ENCODE measurements around the gene ITIH3.

DNA sequence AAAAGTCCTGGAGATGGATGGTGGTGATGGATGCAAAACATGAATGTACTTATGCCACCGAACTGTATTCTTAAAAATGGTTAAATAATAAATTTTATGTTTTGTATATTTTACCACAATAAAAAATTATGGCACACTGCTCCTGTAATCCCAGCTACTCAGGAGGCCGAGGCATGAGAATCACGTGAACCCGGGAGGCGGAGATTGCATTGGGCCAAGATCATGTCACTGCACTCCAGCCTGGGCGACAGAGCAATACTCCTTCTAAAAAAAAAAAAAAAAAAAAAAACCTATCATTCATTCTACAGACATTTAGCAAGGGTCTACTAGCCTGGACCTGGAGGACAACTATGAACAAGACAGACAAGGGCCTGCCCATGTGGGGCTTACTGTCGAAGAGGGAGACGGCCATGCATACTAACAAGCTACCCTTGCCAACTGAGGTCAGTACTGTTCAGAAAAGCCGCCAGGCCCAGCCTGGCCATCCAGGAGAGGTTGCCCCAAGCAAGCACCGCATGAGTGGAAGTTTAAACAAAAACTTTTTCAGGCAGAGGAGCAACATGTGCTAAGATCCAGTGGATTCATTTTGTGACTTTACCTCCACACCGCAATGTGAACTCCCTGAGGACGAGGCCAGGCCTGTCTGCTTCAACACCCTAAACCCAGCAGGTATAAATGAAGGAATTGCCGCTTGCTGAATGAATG is 21.1 kb upstream of the ITIH3 start:
- TF ChIP-seq, protein P1, sequence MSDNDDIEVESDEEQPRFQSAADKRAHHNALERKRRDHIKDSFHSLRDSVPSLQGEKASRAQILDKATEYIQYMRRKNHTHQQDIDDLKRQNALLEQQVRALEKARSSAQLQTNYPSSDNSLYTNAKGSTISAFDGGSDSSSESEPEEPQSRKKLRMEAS (IDR thresholded peaks at IDR 0.05), result no peak
- no peak for TF ChIP-seq EZH2 (IDR thresholded peaks at IDR 0.05; ENCODE audit: low read depth, low read length, severe bottlenecking)
- TF ChIP-seq TAF1 (IDR thresholded peaks at IDR 0.05; ENCODE audit: low read depth, low read length), result no peak
- TF ChIP-seq, protein P2, sequence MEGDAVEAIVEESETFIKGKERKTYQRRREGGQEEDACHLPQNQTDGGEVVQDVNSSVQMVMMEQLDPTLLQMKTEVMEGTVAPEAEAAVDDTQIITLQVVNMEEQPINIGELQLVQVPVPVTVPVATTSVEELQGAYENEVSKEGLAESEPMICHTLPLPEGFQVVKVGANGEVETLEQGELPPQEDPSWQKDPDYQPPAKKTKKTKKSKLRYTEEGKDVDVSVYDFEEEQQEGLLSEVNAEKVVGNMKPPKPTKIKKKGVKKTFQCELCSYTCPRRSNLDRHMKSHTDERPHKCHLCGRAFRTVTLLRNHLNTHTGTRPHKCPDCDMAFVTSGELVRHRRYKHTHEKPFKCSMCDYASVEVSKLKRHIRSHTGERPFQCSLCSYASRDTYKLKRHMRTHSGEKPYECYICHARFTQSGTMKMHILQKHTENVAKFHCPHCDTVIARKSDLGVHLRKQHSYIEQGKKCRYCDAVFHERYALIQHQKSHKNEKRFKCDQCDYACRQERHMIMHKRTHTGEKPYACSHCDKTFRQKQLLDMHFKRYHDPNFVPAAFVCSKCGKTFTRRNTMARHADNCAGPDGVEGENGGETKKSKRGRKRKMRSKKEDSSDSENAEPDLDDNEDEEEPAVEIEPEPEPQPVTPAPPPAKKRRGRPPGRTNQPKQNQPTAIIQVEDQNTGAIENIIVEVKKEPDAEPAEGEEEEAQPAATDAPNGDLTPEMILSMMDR (IDR thresholded peaks at IDR 0.05; ENCODE audit: control extremely low read depth in 1 of 3, insufficient read depth in 1 of 3, low read depth in 1 of 3, low read length in 3 of 3), result no peak
- TF ChIP-seq POLR2AphosphoS5 (IDR thresholded peaks at IDR 0.05; ENCODE audit: low read depth, low read length), result no peak
- TF ChIP-seq, protein P3, sequence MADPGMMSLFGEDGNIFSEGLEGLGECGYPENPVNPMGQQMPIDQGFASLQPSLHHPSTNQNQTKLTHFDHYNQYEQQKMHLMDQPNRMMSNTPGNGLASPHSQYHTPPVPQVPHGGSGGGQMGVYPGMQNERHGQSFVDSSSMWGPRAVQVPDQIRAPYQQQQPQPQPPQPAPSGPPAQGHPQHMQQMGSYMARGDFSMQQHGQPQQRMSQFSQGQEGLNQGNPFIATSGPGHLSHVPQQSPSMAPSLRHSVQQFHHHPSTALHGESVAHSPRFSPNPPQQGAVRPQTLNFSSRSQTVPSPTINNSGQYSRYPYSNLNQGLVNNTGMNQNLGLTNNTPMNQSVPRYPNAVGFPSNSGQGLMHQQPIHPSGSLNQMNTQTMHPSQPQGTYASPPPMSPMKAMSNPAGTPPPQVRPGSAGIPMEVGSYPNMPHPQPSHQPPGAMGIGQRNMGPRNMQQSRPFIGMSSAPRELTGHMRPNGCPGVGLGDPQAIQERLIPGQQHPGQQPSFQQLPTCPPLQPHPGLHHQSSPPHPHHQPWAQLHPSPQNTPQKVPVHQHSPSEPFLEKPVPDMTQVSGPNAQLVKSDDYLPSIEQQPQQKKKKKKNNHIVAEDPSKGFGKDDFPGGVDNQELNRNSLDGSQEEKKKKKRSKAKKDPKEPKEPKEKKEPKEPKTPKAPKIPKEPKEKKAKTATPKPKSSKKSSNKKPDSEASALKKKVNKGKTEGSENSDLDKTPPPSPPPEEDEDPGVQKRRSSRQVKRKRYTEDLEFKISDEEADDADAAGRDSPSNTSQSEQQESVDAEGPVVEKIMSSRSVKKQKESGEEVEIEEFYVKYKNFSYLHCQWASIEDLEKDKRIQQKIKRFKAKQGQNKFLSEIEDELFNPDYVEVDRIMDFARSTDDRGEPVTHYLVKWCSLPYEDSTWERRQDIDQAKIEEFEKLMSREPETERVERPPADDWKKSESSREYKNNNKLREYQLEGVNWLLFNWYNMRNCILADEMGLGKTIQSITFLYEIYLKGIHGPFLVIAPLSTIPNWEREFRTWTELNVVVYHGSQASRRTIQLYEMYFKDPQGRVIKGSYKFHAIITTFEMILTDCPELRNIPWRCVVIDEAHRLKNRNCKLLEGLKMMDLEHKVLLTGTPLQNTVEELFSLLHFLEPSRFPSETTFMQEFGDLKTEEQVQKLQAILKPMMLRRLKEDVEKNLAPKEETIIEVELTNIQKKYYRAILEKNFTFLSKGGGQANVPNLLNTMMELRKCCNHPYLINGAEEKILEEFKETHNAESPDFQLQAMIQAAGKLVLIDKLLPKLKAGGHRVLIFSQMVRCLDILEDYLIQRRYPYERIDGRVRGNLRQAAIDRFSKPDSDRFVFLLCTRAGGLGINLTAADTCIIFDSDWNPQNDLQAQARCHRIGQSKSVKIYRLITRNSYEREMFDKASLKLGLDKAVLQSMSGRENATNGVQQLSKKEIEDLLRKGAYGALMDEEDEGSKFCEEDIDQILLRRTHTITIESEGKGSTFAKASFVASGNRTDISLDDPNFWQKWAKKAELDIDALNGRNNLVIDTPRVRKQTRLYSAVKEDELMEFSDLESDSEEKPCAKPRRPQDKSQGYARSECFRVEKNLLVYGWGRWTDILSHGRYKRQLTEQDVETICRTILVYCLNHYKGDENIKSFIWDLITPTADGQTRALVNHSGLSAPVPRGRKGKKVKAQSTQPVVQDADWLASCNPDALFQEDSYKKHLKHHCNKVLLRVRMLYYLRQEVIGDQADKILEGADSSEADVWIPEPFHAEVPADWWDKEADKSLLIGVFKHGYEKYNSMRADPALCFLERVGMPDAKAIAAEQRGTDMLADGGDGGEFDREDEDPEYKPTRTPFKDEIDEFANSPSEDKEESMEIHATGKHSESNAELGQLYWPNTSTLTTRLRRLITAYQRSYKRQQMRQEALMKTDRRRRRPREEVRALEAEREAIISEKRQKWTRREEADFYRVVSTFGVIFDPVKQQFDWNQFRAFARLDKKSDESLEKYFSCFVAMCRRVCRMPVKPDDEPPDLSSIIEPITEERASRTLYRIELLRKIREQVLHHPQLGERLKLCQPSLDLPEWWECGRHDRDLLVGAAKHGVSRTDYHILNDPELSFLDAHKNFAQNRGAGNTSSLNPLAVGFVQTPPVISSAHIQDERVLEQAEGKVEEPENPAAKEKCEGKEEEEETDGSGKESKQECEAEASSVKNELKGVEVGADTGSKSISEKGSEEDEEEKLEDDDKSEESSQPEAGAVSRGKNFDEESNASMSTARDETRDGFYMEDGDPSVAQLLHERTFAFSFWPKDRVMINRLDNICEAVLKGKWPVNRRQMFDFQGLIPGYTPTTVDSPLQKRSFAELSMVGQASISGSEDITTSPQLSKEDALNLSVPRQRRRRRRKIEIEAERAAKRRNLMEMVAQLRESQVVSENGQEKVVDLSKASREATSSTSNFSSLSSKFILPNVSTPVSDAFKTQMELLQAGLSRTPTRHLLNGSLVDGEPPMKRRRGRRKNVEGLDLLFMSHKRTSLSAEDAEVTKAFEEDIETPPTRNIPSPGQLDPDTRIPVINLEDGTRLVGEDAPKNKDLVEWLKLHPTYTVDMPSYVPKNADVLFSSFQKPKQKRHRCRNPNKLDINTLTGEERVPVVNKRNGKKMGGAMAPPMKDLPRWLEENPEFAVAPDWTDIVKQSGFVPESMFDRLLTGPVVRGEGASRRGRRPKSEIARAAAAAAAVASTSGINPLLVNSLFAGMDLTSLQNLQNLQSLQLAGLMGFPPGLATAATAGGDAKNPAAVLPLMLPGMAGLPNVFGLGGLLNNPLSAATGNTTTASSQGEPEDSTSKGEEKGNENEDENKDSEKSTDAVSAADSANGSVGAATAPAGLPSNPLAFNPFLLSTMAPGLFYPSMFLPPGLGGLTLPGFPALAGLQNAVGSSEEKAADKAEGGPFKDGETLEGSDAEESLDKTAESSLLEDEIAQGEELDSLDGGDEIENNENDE (IDR thresholded peaks at IDR 0.05; ENCODE audit: insufficient replicate concordance, low read length), result no peak
